ENCODE results near the gene ASNS. TPM values are rescaled to one million over a fixed set of nuclear protein-coding genes. Genes with fewer than 3 reads are reported as not detected.

ASNS gene
- total RNA-seq, 1 experiment from 2014 or later: 303 TPM

DNA sequence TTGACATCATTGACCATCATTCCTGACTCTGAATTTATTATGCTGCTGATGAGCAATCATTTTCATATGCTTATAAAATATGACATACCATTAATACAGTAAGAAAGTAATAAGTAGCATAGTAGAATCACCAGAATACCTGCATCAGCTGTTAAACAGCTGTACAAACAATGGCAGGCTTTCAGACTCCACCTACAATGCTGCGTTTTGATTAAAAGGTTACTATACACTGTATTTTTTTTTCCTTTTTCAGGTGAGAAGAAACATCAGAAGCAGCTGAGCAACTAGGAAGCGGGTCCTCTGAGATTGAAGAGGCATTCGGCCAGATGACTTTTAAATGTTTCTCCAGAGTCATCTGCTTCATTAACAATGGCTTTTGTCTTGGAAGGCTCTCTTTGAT is 7.1 kb downstream of the ASNS start:
- intact Hi-C loops (cut with micrococcal nuclease): no loop called here
- Mint-ChIP-seq H3K27me3 (ENCODE audit: insufficient read depth, unreplicated experiment) (no peaks in the 10 kb centered on the region), H3K4me3 (ENCODE audit: unreplicated experiment) (no peak overlapping the region), H3K4me1 (ENCODE audit: insufficient read depth, unreplicated experiment) (peaks cover 6% of the 10 kb centered on the region), H3K36me3 (ENCODE audit: insufficient read depth, unreplicated experiment) (peaks cover 58% of the 10 kb centered on the region), H3K9me3 (ENCODE audit: unreplicated experiment) (no peaks in the 10 kb centered on the region), H3K27ac (ENCODE audit: low read depth, unreplicated experiment) (no peak overlapping the region)
- ChIA-PET POLR2A (interaction anchor here (0.9 kb wide), 1 partner anchor 12 kb away, joined by 3 read pairs; no protein-coding TSS in a partner anchor), CTCF (interaction anchor here (0.6 to 2.3 kb wide), 4 partner anchors 20 to 303 kb away, joined by 3 to 8 read pairs (median 5); no protein-coding TSS in a partner anchor)
- TF ChIP-seq, protein P1, sequence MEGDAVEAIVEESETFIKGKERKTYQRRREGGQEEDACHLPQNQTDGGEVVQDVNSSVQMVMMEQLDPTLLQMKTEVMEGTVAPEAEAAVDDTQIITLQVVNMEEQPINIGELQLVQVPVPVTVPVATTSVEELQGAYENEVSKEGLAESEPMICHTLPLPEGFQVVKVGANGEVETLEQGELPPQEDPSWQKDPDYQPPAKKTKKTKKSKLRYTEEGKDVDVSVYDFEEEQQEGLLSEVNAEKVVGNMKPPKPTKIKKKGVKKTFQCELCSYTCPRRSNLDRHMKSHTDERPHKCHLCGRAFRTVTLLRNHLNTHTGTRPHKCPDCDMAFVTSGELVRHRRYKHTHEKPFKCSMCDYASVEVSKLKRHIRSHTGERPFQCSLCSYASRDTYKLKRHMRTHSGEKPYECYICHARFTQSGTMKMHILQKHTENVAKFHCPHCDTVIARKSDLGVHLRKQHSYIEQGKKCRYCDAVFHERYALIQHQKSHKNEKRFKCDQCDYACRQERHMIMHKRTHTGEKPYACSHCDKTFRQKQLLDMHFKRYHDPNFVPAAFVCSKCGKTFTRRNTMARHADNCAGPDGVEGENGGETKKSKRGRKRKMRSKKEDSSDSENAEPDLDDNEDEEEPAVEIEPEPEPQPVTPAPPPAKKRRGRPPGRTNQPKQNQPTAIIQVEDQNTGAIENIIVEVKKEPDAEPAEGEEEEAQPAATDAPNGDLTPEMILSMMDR (IDR thresholded peaks at IDR 0.05; ENCODE audit: unreplicated experiment): no peak
- BruUV-seq (replicated peaks): no TSS peak
- no peak for DNase-seq (ENCODE audit: unreplicated experiment)

DNA sequence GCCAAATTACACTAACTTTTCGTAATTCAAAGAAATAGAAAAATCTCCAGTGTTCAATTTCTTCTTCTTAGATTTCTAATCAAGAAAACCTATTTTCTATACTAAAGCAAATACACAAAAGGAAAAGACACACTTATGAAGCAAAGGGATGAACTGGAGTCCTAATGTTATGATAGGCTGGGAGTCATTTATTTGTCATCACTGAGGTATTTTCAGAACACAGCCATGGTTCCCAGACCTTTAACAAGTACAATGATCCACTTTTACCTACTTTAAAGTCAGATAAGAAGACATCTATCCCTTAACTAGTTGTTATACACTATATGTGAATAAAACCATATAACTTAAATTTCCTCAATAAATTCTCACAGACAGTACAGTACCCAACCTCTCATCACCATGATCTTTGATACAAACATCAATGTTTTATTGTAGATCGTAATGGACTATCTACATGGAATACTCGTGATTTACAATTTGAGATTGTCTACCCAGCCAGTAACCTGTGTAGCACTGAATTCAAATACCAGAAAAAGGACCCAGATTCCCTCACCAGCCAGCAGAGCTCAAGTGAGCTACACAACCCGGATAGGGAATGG is 12.5 kb downstream of the ASNS start:
- peaks cover 81% of the 10 kb centered on the region for H3K36me3 Mint-ChIP-seq (ENCODE audit: insufficient read depth, unreplicated experiment)
- no peaks in the 10 kb centered on the region for H3K9me3 Mint-ChIP-seq (ENCODE audit: unreplicated experiment)
- CTCF ChIA-PET: no interaction called here
- BruUV-seq (replicated peaks): no TSS peak
- intact Hi-C loops (cut with micrococcal nuclease): no loop called here
- TF ChIP-seq, protein P1 (IDR thresholded peaks at IDR 0.05; ENCODE audit: unreplicated experiment): no peak
- H3K27me3 Mint-ChIP-seq (ENCODE audit: insufficient read depth, unreplicated experiment): no peaks in the 10 kb centered on the region
- H3K4me1 Mint-ChIP-seq (ENCODE audit: insufficient read depth, unreplicated experiment): no peaks in the 10 kb centered on the region
- no peak overlapping the region for H3K4me3 Mint-ChIP-seq (ENCODE audit: unreplicated experiment)
- H3K27ac Mint-ChIP-seq (ENCODE audit: low read depth, unreplicated experiment): no peak overlapping the region
- POLR2A ChIA-PET: no interaction called here
- no peak for DNase-seq (ENCODE audit: unreplicated experiment)

DNA sequence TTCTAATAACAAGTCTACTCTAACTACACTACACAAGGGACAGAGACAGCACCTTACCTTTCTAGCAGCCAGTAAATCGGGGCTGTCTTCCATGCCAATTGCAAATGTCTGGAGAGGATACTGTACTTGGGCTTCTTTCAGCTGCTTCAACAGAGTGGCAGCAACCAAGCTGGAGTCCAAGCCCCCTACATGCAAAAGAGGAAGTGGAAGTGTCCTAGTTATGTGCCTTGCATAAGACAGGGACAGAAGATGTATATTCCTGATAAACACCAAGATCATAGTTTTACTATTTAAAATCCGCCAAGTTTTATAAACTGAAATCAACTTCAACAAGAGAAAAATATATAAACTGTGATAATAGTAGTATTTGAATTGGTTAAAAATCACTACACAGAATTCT is 14.0 kb downstream of the ASNS start:
- intact Hi-C loops (cut with micrococcal nuclease): no loop called here
- CTCF ChIA-PET: interaction anchor here (1.0 kb wide), 1 partner anchor 13 kb away, joined by 3 read pairs; no protein-coding TSS in a partner anchor
- no peaks in the 10 kb centered on the region for H3K9me3 Mint-ChIP-seq (ENCODE audit: unreplicated experiment)

DNA sequence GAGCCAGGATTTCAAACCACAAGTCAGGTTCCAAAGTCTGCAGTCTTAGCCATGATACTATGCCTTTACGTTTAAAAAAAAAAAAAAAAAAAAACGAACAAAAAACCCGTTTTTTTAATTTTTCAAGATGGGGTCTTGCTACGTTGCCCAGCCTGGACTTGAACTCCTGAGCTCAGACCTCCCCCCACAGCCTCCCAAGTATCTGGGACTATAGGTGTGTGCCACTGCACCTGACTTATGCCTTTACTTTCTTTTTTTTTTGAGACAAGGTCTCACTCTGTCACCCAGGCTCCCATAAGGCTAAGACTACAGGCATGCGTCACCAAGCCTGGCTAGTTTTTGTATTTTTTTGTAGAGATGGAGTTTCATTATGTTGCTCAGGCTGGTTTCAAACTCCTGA is 14.7 kb downstream of the ASNS start:
- H3K9me3 Mint-ChIP-seq (ENCODE audit: unreplicated experiment): no peaks in the 10 kb centered on the region
- POLR2A ChIA-PET: no interaction called here
- BruUV-seq (replicated peaks): no TSS peak
- TF ChIP-seq, protein P1 (IDR thresholded peaks at IDR 0.05; ENCODE audit: unreplicated experiment): no peak
- intact Hi-C loops (cut with micrococcal nuclease): no loop called here
- H3K27me3 Mint-ChIP-seq (ENCODE audit: insufficient read depth, unreplicated experiment): no peaks in the 10 kb centered on the region
- no peaks in the 10 kb centered on the region for H3K4me1 Mint-ChIP-seq (ENCODE audit: insufficient read depth, unreplicated experiment)
- CTCF ChIA-PET: interaction anchor here (0.6 to 4.0 kb wide), 4 partner anchors 11 to 156 kb away, joined by 3 to 39 read pairs (median 11); no protein-coding TSS in a partner anchor
- no peak overlapping the region for H3K4me3 Mint-ChIP-seq (ENCODE audit: unreplicated experiment)
- H3K27ac Mint-ChIP-seq (ENCODE audit: low read depth, unreplicated experiment): no peak overlapping the region
- H3K36me3 Mint-ChIP-seq (ENCODE audit: insufficient read depth, unreplicated experiment): peaks cover 95% of the 10 kb centered on the region
- DNase-seq (ENCODE audit: unreplicated experiment): no peak

More for the DNA sequence above, 14.0 kb downstream of the ASNS start:
- BruUV-seq (replicated peaks): no TSS peak
- Mint-ChIP-seq H3K4me3 (ENCODE audit: unreplicated experiment) (no peak overlapping the region), H3K27ac (ENCODE audit: low read depth, unreplicated experiment) (no peak overlapping the region), H3K27me3 (ENCODE audit: insufficient read depth, unreplicated experiment) (no peaks in the 10 kb centered on the region), H3K4me1 (ENCODE audit: insufficient read depth, unreplicated experiment) (no peaks in the 10 kb centered on the region), H3K36me3 (ENCODE audit: insufficient read depth, unreplicated experiment) (peaks cover 95% of the 10 kb centered on the region)
- no peak for DNase-seq (ENCODE audit: unreplicated experiment)
- TF ChIP-seq, protein P1 (IDR thresholded peaks at IDR 0.05; ENCODE audit: unreplicated experiment): no peak
- POLR2A ChIA-PET: no interaction called here
